ENCODE data around the gene ESYT2. TPM values are rescaled to one million over a fixed set of nuclear protein-coding genes. Genes with fewer than 3 reads are reported as not detected.

Gene ESYT2
- total and polyA plus RNA-seq, 2 donors (not counting 1 experiment from before 2014, with no cell fraction given): 66.0 to 93.0 TPM

GRCh38 chr7:158832994-158833393 lies 3.7 kb upstream of the ESYT2 start:
- Histone ChIP-seq H3K4me3 (replicated peaks in 1 of 4; ENCODE audit: control extremely low read depth in 1 of 4, insufficient read depth in 1 of 4, low read depth in 3 of 4, low read length in 4 of 4) (no peak overlapping the region), H3K4me2 (ENCODE audit: extremely low read depth, insufficient read depth, low read length) (no peak overlapping the region), H3K9me3 (ENCODE audit: control insufficient read depth, insufficient read depth, low read depth, low read length) (no peaks in the 10 kb centered on the region), H2AFZ (ENCODE audit: low read length) (no peak overlapping the region), H4K20me1 (ENCODE audit: control insufficient read depth, extremely low read depth, insufficient read depth, low read length) (no peaks in the 10 kb centered on the region), H3K27ac (ENCODE audit: insufficient read depth, low read length) (no peak overlapping the region), H3K27me3 (ENCODE audit: control insufficient read depth, insufficient read depth, low read length) (no peaks in the 10 kb centered on the region), H3K4me1 (ENCODE audit: control insufficient read depth, extremely low read depth, insufficient read depth, low read length) (peaks cover 4% of the 10 kb centered on the region), H3K9ac (ENCODE audit: insufficient read depth, low read length) (no peak overlapping the region), H3K79me2 (ENCODE audit: control insufficient read depth, insufficient read depth, low read length) (peaks cover 6% of the 10 kb centered on the region), H3K36me3 (ENCODE audit: control insufficient read depth, insufficient read depth, low read length) (no peaks in the 10 kb centered on the region)
- no peak for DNase-seq (ENCODE audit: low read depth in 2 of 2)
- TF ChIP-seq CTCF (conservative IDR thresholded peaks at IDR 0.05 in 1 of 2, IDR thresholded peaks at IDR 0.05 in 1 of 2; ENCODE audit: low read depth in 1 of 2, low read length in 2 of 2) (no peak), EZH2 (IDR thresholded peaks at IDR 0.05; ENCODE audit: low read length, missing control alignments) (no peak)

- H3K4me2 ChIP-seq (ENCODE audit: extremely low read depth, insufficient read depth, low read length): no peak overlapping the region
- TF ChIP-seq EZH2 (IDR thresholded peaks at IDR 0.05; ENCODE audit: low read length, missing control alignments) (no peak), CTCF (conservative IDR thresholded peaks at IDR 0.05 in 1 of 2, IDR thresholded peaks at IDR 0.05 in 1 of 2; ENCODE audit: low read depth in 1 of 2, low read length in 2 of 2) (no peak)
- H3K27ac ChIP-seq (ENCODE audit: insufficient read depth, low read length): no peak overlapping the region
- no peaks in the 10 kb centered on the region for H3K9me3 ChIP-seq (ENCODE audit: control insufficient read depth, insufficient read depth, low read depth, low read length)
- H3K4me1 ChIP-seq (ENCODE audit: control insufficient read depth, extremely low read depth, insufficient read depth, low read length): peaks cover 4% of the 10 kb centered on the region
- peaks cover 19% of the 10 kb centered on the region for H3K79me2 ChIP-seq (ENCODE audit: control insufficient read depth, insufficient read depth, low read length)
- H3K27me3 ChIP-seq (ENCODE audit: control insufficient read depth, insufficient read depth, low read length): no peaks in the 10 kb centered on the region
- H2AFZ ChIP-seq (ENCODE audit: low read length): no peak overlapping the region
- no peaks in the 10 kb centered on the region for H4K20me1 ChIP-seq (ENCODE audit: control insufficient read depth, extremely low read depth, insufficient read depth, low read length)
- DNase-seq (ENCODE audit: low read depth in 2 of 2): no peak
- H3K4me3 ChIP-seq (replicated peaks in 1 of 4; ENCODE audit: control extremely low read depth in 1 of 4, insufficient read depth in 1 of 4, low read depth in 3 of 4, low read length in 4 of 4): no peak overlapping the region
- H3K36me3 ChIP-seq (ENCODE audit: control insufficient read depth, insufficient read depth, low read length): no peaks in the 10 kb centered on the region
- no peak overlapping the region for H3K9ac ChIP-seq (ENCODE audit: insufficient read depth, low read length)
These were observed 2.4 kb upstream of the ESYT2 start for GRCh38 chr7:158831738-158832091.

GRCh38 chr7:158830211-158830723 lies 958 bp upstream of the ESYT2 start:
- DNase-seq (ENCODE audit: low read depth in 2 of 2): no peak
- peak overlapping the region; percentile 99 for H3K4me2 ChIP-seq (ENCODE audit: extremely low read depth, insufficient read depth, low read length)
- H3K27ac ChIP-seq (ENCODE audit: insufficient read depth, low read length): peak overlapping the region; percentile 99
- H3K27me3 ChIP-seq (ENCODE audit: control insufficient read depth, insufficient read depth, low read length): no peaks in the 10 kb centered on the region
- H3K4me3 ChIP-seq (replicated peaks in 1 of 4; ENCODE audit: control extremely low read depth in 1 of 4, insufficient read depth in 1 of 4, low read depth in 3 of 4, low read length in 4 of 4): peak overlapping the region; percentile 61 to 88 (median 74)
- H3K79me2 ChIP-seq (ENCODE audit: control insufficient read depth, insufficient read depth, low read length): peaks cover 30% of the 10 kb centered on the region
- TF ChIP-seq CTCF (conservative IDR thresholded peaks at IDR 0.05 in 1 of 2, IDR thresholded peaks at IDR 0.05 in 1 of 2; ENCODE audit: low read depth in 1 of 2, low read length in 2 of 2) (no peak), EZH2 (IDR thresholded peaks at IDR 0.05; ENCODE audit: low read length, missing control alignments) (no peak)
- no peaks in the 10 kb centered on the region for H3K36me3 ChIP-seq (ENCODE audit: control insufficient read depth, insufficient read depth, low read length)
- H2AFZ ChIP-seq (ENCODE audit: low read length): peak overlapping the region; percentile 78
- H4K20me1 ChIP-seq (ENCODE audit: control insufficient read depth, extremely low read depth, insufficient read depth, low read length): no peaks in the 10 kb centered on the region
- peak overlapping the region; percentile 98 for H3K9ac ChIP-seq (ENCODE audit: insufficient read depth, low read length)
- no peaks in the 10 kb centered on the region for H3K9me3 ChIP-seq (ENCODE audit: control insufficient read depth, insufficient read depth, low read depth, low read length)
- H3K4me1 ChIP-seq (ENCODE audit: control insufficient read depth, extremely low read depth, insufficient read depth, low read length): peaks cover 4% of the 10 kb centered on the region

Measured in fibroblast of lung (primary cell).